GM12892 (cell line): ENCODE measurements around the gene TMEM196.

Experiments
- POLR2A ChIP-seq: IDR thresholded peaks from 2 replicates; pipeline ENCODE4 v1.6.1; 2011; ENCODE audit warnings: low read depth, low read length, control low read depth
- POLR2AphosphoS5 ChIP-seq: IDR thresholded peaks from 2 replicates; pipeline ENCODE4 v1.6.1; 2011; ENCODE audit warnings: low read depth, low read length, control low read depth

- TF ChIP-seq POLR2A (no peak), POLR2AphosphoS5 (no peak)
Observed at GRCh38 chr7:19772306-19772705, 1.1 kb downstream of the TMEM196 start.
